Smooth muscle cell (in vitro differentiated cells): ENCODE data around the gene MKNK2. TPM values are rescaled to one million over a fixed set of nuclear protein-coding genes. Genes with fewer than 3 reads are reported as not detected.

Source experiments
- DNase-seq: peaks from one replicate; lab custom pipeline; 2025; ENCODE audit not compliant: unreplicated experiment; lab: John Stamatoyannopoulos, UW
- H2AFZ ChIP-seq: fragments of 200-600 bp; sonication (generic); 2 replicates; pipeline ENCODE4 v1.6.0; 2016; ENCODE audit warnings: antibody characterized with exemption, low read depth, mild to moderate bottlenecking
- H3F3A ChIP-seq: fragments of 200-600 bp; sonication (generic); 2 replicates; pipeline ENCODE4 v1.6.0; 2017; ENCODE audit warnings: antibody characterized with exemption, low read depth
- H3K27ac ChIP-seq: fragments of 200-600 bp; sonication (generic); 2 replicates; pipeline ENCODE4 v1.5.1; 2016; ENCODE audit warnings: low read depth, mild to moderate bottlenecking
- H3K27me3 ChIP-seq: fragments of 200-600 bp; sonication (generic); 2 replicates; pipeline ENCODE4 v1.6.1; 2016; ENCODE audit warnings: low read depth, mild to moderate bottlenecking
- H3K36me3 ChIP-seq: fragments of 200-600 bp; sonication (generic); 2 replicates; pipeline ENCODE4 v1.5.1; 2016; ENCODE audit warnings: low read depth
- H3K4me1 ChIP-seq: fragments of 200-600 bp; sonication (generic); 2 replicates; pipeline ENCODE4 v1.5.1; 2016; ENCODE audit warnings: low read depth
- H3K4me2 ChIP-seq: fragments of 200-600 bp; sonication (generic); 2 replicates; pipeline ENCODE4 v1.6.0; 2016; ENCODE audit warnings: mild to moderate bottlenecking
- H3K4me3 ChIP-seq: fragments of 200-600 bp; sonication (generic); 2 replicates; pipeline ENCODE4 v1.5.1; 2016; ENCODE audit warnings: mild to moderate bottlenecking
- H3K79me2 ChIP-seq: fragments of 200-600 bp; sonication (generic); 2 replicates; pipeline ENCODE4 v1.6.0; 2016; ENCODE audit warnings: low read depth, mild to moderate bottlenecking
- H3K9ac ChIP-seq: fragments of 200-600 bp; sonication (generic); 2 replicates; pipeline ENCODE4 v1.6.0; 2016; ENCODE audit warnings: low read depth
- H3K9me3 ChIP-seq: fragments of 200-600 bp; sonication (generic); replicated peaks from 2 replicates; pipeline ENCODE4 v1.5.1; 2016; ENCODE audit warnings: low read depth
- H4K20me1 ChIP-seq: fragments of 200-600 bp; sonication (generic); 2 replicates; pipeline ENCODE4 v1.6.0; 2016; ENCODE audit warnings: low read depth
- CTCF ChIP-seq: fragments of 200-600 bp; sonication (generic); IDR thresholded peaks from 2 replicates; pipeline ENCODE4 v1.5.1; 2017; ENCODE audit warnings: borderline replicate concordance, mild to moderate bottlenecking, antibody characterized with exemption; ENCODE audit not compliant: insufficient read depth, poor library complexity, severe bottlenecking
- WGBS: methylation state at CpG from one replicate; pipeline ENCODE4 v1.1.7; 2016; ENCODE audit warnings: low lambda C conversion rate; 5-methylcytosine and 5-hydroxymethylcytosine counted together
- polyA plus RNA-seq: library from polyadenylated mRNA; unstranded; fragments of >200 nt; fragmentation: Nextera tagmentation; extraction: Ambion mirVana; gene quantifications from 2 replicates; pipeline ENCODE4 v1.2.1, GENCODE V29; 2016
- total RNA-seq: library from RNA; depleted of rRNA; stranded (reverse); fragments of >200 nt; gene quantifications from 2 replicates; pipeline ENCODE4 v1.2.3, GENCODE V29; 2014

Gene MKNK2
- total and polyA plus RNA-seq, 2 experiments from 2014 or later, result 43.6 to 44.7 TPM

GRCh38 chr19:2048959-2049740 is 1.9 kb downstream of the MKNK2 start:
- no peak for DNase-seq
- H3K27ac ChIP-seq, result peak overlapping the region; percentile 30
- H4K20me1 ChIP-seq, result peaks cover 66% of the 10 kb centered on the region
- peak overlapping the region; percentile 99 for H3K4me2 ChIP-seq
- 83% methylated on average over 24 of the region's 27 CpGs for WGBS
- no peak for TF ChIP-seq CTCF
- H3K27me3 ChIP-seq, result no peaks in the 10 kb centered on the region
- H3F3A ChIP-seq, result no peaks in the 10 kb centered on the region
- H3K4me3 ChIP-seq, result peak overlapping the region; percentile 95
- H3K9ac ChIP-seq, result no peak overlapping the region
- H2AFZ ChIP-seq, result no peak overlapping the region
- H3K36me3 ChIP-seq, result no peaks in the 10 kb centered on the region
- H3K79me2 ChIP-seq, result peaks cover 44% of the 10 kb centered on the region
- peaks cover 9% of the 10 kb centered on the region for H3K4me1 ChIP-seq
- H3K9me3 ChIP-seq, result no peaks in the 10 kb centered on the region

- H3K4me3 ChIP-seq, result no peak overlapping the region
- peaks cover 74% of the 10 kb centered on the region for H4K20me1 ChIP-seq
- 92% methylated on average over 14 of the region's 17 CpGs for WGBS
- no peak overlapping the region for H3K9ac ChIP-seq
- no peaks in the 10 kb centered on the region for H3K36me3 ChIP-seq
- peaks cover 9% of the 10 kb centered on the region for H3K4me1 ChIP-seq
- H3K27ac ChIP-seq, result no peak overlapping the region
- no peak for DNase-seq
- H3F3A ChIP-seq, result no peaks in the 10 kb centered on the region
- no peak for TF ChIP-seq CTCF
- H3K27me3 ChIP-seq, result no peaks in the 10 kb centered on the region
- no peaks in the 10 kb centered on the region for H3K9me3 ChIP-seq
- H3K4me2 ChIP-seq, result peak overlapping the region; percentile 99
- no peak overlapping the region for H2AFZ ChIP-seq
- H3K79me2 ChIP-seq, result peaks cover 44% of the 10 kb centered on the region
These were observed 2.7 kb downstream of the MKNK2 start for GRCh38 chr19:2048104-2048958.

- H3K4me1 ChIP-seq, result peaks cover 12% of the 10 kb centered on the region
- TF ChIP-seq CTCF, result no peak
- H3K9me3 ChIP-seq, result no peaks in the 10 kb centered on the region
- peak overlapping the region; percentile 99 for H3K4me2 ChIP-seq
- H3K4me3 ChIP-seq, result no peak overlapping the region
- H3K36me3 ChIP-seq, result no peaks in the 10 kb centered on the region
- H2AFZ ChIP-seq, result no peak overlapping the region
- H3F3A ChIP-seq, result no peaks in the 10 kb centered on the region
- H3K27me3 ChIP-seq, result no peaks in the 10 kb centered on the region
- no peak overlapping the region for H3K9ac ChIP-seq
- H4K20me1 ChIP-seq, result peaks cover 76% of the 10 kb centered on the region
- H3K27ac ChIP-seq, result no peak overlapping the region
- WGBS, result 64% methylated on average over 22 of the region's 22 CpGs
- peaks cover 44% of the 10 kb centered on the region for H3K79me2 ChIP-seq
- no peak for DNase-seq
These were observed 3.5 kb downstream of the MKNK2 start for GRCh38 chr19:2047449-2048103.
